DOHH2 (cell line): ENCODE data around the gene GABPB1.

Experiments used
- H3F3A ChIP-seq: fragments of 200-600 bp; sonication (generic), shearing (Covaris generic); 2 replicates; pipeline ENCODE4 v1.6.0; 2016; ENCODE audit warnings: antibody characterized with exemption, mild to moderate bottlenecking; ENCODE audit not compliant: control insufficient read depth, insufficient read depth
- H3K27ac ChIP-seq: fragments of 200-600 bp; sonication (generic); 2 replicates; pipeline ENCODE4 v1.5.1; 2014; ENCODE audit warnings: low read depth, mild to moderate bottlenecking, low read length, moderate library complexity
- H3K27me3 ChIP-seq: fragments of 200-600 bp; sonication (generic); 2 replicates; pipeline ENCODE4 v1.6.1; 2014; ENCODE audit warnings: mild to moderate bottlenecking, low read length, mixed read lengths; ENCODE audit not compliant: control insufficient read depth
- H3K36me3 ChIP-seq: fragments of 200-600 bp; sonication (generic); 2 replicates; pipeline ENCODE4 v1.6.1; 2014; ENCODE audit warnings: mild to moderate bottlenecking, low read length, moderate library complexity, mixed read lengths; ENCODE audit not compliant: control insufficient read depth
- H3K4me1 ChIP-seq: fragments of 200-600 bp; sonication (generic); 2 replicates; pipeline ENCODE4 v1.6.1; 2014; ENCODE audit warnings: mild to moderate bottlenecking, low read length, mixed read lengths; ENCODE audit not compliant: control insufficient read depth
- H3K4me2 ChIP-seq: fragments of 200-600 bp; sonication (generic); 2 replicates; pipeline ENCODE4 v1.6.0; 2014; ENCODE audit warnings: mild to moderate bottlenecking, low read length, moderate library complexity
- H3K4me3 ChIP-seq: fragments of 200-600 bp; sonication (generic); 2 replicates; pipeline ENCODE4 v1.5.1; 2014; ENCODE audit warnings: mild to moderate bottlenecking, low read length, mixed read lengths
- H3K79me2 ChIP-seq: fragments of 200-600 bp; sonication (generic); 2 replicates; pipeline ENCODE4 v1.6.1; 2014; ENCODE audit warnings: mild to moderate bottlenecking, low read length, mixed read lengths; ENCODE audit not compliant: control insufficient read depth
- H3K9me2 ChIP-seq: fragments of 200-600 bp; sonication (generic); replicated peaks from 2 replicates; pipeline ENCODE4 v1.6.1; 2014; ENCODE audit warnings: mild to moderate bottlenecking, low read length, mixed read lengths; ENCODE audit not compliant: control insufficient read depth
- H3K9me3 ChIP-seq: fragments of 200-600 bp; sonication (generic); 2 replicates; pipeline ENCODE4 v1.6.1; 2014; ENCODE audit warnings: antibody characterized with exemption, low read length, mixed read lengths; ENCODE audit not compliant: control insufficient read depth, insufficient read depth
- H4K20me1 ChIP-seq: fragments of 200-600 bp; sonication (generic); 2 replicates; pipeline ENCODE4 v1.6.0; 2014; ENCODE audit warnings: low read depth, mild to moderate bottlenecking, antibody characterized with exemption, low read length, moderate library complexity; ENCODE audit not compliant: control insufficient read depth, insufficient read depth
- EZH2phosphoT487 ChIP-seq: fragments of 200-600 bp; sonication (generic); IDR thresholded peaks from 2 replicates; pipeline ENCODE4 v1.6.1; 2017; ENCODE audit warnings: borderline replicate concordance, mild to moderate bottlenecking, antibody characterized with exemption, low read length, moderate library complexity, mixed read lengths
- TF ChIP-seq, protein P1 (sequence below): fragments of 200-600 bp; sonication (generic); IDR thresholded peaks from one replicate; pipeline ENCODE4 v1.5.1; 2014; ENCODE audit warnings: antibody characterized with exemption, mild to moderate bottlenecking, low read depth, low read length; ENCODE audit not compliant: poor library complexity, severe bottlenecking

Gene GABPB1

DNA sequence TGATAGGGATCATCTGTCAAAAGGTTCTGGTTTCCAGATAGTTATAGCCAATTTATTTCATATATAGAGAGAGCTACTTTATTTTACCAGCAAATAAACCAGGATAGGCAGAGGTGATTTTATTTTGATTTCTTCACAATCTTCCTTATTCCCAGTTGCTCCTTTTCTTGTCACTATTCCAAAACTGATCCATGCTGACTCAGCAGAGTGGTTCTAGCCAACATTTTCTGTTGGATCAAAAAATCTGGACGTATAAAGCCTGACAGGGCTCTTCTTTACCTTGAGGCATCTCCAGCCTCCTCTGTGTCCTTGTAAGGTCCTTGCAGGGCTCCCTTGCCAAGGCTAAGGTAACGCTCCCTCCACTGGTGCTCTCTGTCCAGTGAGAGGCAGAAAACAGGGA is 105.3 kb downstream of the GABPB1 start:
- H3K4me2 ChIP-seq = no peak overlapping the region
- H3K9me3 ChIP-seq = no peaks in the 10 kb centered on the region
- H3K36me3 ChIP-seq = no peaks in the 10 kb centered on the region
- no peak for TF ChIP-seq EZH2phosphoT487
- TF ChIP-seq, protein P1, sequence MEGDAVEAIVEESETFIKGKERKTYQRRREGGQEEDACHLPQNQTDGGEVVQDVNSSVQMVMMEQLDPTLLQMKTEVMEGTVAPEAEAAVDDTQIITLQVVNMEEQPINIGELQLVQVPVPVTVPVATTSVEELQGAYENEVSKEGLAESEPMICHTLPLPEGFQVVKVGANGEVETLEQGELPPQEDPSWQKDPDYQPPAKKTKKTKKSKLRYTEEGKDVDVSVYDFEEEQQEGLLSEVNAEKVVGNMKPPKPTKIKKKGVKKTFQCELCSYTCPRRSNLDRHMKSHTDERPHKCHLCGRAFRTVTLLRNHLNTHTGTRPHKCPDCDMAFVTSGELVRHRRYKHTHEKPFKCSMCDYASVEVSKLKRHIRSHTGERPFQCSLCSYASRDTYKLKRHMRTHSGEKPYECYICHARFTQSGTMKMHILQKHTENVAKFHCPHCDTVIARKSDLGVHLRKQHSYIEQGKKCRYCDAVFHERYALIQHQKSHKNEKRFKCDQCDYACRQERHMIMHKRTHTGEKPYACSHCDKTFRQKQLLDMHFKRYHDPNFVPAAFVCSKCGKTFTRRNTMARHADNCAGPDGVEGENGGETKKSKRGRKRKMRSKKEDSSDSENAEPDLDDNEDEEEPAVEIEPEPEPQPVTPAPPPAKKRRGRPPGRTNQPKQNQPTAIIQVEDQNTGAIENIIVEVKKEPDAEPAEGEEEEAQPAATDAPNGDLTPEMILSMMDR = no peak
- no peaks in the 10 kb centered on the region for H3K4me1 ChIP-seq
- H3K27me3 ChIP-seq = peaks cover 7% of the 10 kb centered on the region
- no peaks in the 10 kb centered on the region for H3K79me2 ChIP-seq
- H3K27ac ChIP-seq = no peak overlapping the region
- no peak overlapping the region for H3K4me3 ChIP-seq
- H4K20me1 ChIP-seq = no peaks in the 10 kb centered on the region
- no peaks in the 10 kb centered on the region for H3F3A ChIP-seq
- no peaks in the 10 kb centered on the region for H3K9me2 ChIP-seq

DNA sequence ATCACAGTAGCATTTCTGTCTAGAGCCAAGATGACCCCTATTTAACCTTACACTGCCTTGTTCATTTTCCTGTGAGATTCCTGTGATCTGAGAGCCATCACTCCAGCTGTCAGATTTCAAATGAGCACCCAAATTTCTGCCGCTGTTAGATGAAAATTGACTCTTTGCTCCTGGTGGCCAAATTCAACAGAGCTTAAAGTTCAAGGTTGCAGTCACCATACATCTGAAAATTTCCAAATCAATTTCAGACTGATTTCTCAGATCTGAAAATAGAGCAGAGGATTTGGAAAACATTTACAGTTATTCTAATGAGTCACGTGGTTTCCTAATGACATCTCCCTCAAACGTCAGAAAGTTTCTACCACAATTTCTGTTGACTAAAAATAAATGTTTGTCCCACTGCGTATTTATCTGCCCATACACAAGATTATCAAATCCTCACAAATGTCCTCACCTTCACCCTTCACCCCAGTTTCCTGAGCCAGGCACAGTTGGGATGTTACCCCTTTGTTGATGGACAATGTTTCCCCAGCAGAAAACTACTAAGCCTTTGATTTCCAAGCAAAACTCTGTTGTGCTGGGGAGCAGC is 105.9 kb downstream of the GABPB1 start:
- Histone ChIP-seq H3K27me3 (peaks cover 7% of the 10 kb centered on the region), H3F3A (no peaks in the 10 kb centered on the region), H3K4me3 (no peak overlapping the region), H3K9me3 (no peaks in the 10 kb centered on the region), H3K4me2 (no peak overlapping the region), H3K36me3 (no peaks in the 10 kb centered on the region), H3K4me1 (no peaks in the 10 kb centered on the region), H3K79me2 (no peaks in the 10 kb centered on the region), H3K9me2 (no peaks in the 10 kb centered on the region), H4K20me1 (no peaks in the 10 kb centered on the region), H3K27ac (no peak overlapping the region)
- TF ChIP-seq EZH2phosphoT487 = no peak
- TF ChIP-seq, protein P1 = no peak

DNA sequence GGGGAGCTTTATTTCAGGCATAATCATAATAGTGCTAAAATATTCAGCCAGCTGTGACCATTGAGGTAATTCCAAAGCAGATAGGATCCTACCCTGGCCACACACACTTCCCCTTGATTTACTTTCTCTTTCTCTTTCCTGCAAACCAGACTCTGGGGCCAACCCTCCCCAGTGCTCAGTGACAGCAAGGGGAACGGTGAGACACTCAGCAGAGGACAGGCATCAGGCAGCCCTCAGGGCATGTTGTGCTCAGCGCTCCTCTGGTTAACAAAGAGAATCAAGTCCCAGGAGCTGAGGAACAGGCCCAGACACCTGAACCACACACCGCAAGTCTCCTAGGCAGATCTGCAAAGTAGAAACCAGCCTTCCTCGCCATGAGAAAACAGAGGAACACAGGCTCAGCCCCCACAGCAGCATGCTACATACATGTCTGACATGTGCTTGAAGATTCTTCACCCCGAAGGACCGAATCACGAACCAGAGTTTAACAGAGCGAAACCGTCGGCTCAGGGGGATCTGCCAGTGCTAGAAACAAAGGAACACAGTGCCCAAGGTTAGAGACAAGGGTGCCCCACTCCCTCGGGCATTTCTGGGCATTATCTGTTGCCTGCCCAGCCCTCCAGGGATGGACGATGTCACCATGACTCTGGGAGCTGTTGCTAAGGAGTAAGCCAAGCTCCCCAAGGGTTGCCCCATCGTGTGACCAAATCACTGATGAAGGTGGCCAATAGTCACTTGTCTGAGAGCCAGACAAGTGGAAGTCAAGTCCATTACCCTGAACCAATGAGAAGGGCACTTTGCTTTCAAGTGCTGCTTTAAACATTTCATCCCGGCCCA is 107.0 kb downstream of the GABPB1 start:
- Histone ChIP-seq H3F3A (no peaks in the 10 kb centered on the region), H3K36me3 (no peaks in the 10 kb centered on the region), H3K9me3 (no peaks in the 10 kb centered on the region), H3K27ac (no peak overlapping the region), H3K4me1 (no peaks in the 10 kb centered on the region), H3K4me3 (no peak overlapping the region), H3K4me2 (no peak overlapping the region), H3K9me2 (no peaks in the 10 kb centered on the region), H4K20me1 (no peaks in the 10 kb centered on the region), H3K27me3 (peaks cover 7% of the 10 kb centered on the region), H3K79me2 (no peaks in the 10 kb centered on the region)
- TF ChIP-seq, protein P1 = no peak
- TF ChIP-seq EZH2phosphoT487 = no peak
